Measurements from ENCODE around the gene BLOC1S1. TPM values are rescaled to one million over a fixed set of nuclear protein-coding genes. Genes with fewer than 3 reads are reported as not detected.

The BLOC1S1 gene
- total RNA-seq, 1 experiment from 2014 or later: 184 TPM

- in situ Hi-C loops (cut with HindIII; ENCODE audit: low pct_unique_long_range_greater_than_20kb, low sequenced_read_pairs): no loop called here
- no peak for DNase-seq (ENCODE audit: low read depth)
Measured at GRCh38 chr12:55692631-55693322, 23.1 kb upstream of the BLOC1S1 start.

- in situ Hi-C loops (cut with HindIII; ENCODE audit: low pct_unique_long_range_greater_than_20kb, low sequenced_read_pairs): no loop called here
- no peak for DNase-seq (ENCODE audit: low read depth)
Measured at GRCh38 chr12:55693323-55694187, 22.3 kb upstream of the BLOC1S1 start.

DNA sequence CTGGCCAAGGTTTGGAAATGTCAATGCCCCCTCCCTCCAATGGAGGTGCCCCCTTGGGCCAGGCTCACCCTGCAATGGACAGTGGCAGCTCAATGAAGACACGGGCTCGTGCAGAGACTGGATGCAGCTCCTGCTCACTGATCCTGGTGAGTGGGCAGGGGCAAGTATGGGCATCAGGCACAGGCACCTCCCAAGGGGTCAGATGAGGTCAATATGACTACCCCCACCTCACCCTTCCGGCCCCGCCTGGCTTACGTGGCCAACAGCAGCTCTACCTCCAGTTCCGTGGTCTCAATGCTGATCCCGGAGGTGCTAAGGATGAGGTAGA lies 21.7 kb upstream of the BLOC1S1 start:
- in situ Hi-C loops (cut with HindIII; ENCODE audit: low pct_unique_long_range_greater_than_20kb, low sequenced_read_pairs): no loop called here
- no peak for DNase-seq (ENCODE audit: low read depth)

DNA sequence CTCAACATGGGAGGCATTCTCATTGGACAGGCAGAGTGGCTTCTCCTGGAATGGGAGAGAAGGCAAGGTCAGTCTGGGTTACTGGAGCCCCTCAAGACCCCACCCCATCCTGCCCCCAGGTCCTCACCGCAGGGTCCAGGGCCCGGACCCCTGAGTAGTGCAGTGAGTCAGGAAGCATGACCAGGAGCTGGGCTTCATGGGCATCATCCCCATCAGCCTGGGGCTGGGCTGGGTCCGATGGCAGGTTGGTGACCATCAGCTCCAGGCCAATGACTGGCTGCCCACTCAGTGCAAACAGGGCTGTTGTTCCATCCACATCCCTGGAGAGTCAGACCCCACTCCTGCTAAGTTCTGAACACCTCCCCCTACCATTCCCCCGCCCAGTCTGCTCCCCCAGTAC lies 21.2 kb upstream of the BLOC1S1 start:
- in situ Hi-C loops (cut with HindIII; ENCODE audit: low pct_unique_long_range_greater_than_20kb, low sequenced_read_pairs): no loop called here
- DNase-seq (ENCODE audit: low read depth): no peak

GRCh38 chr12:55695349-55695748 lies 20.5 kb upstream of the BLOC1S1 start:
- no peak for DNase-seq (ENCODE audit: low read depth)
- in situ Hi-C loops (cut with HindIII; ENCODE audit: low pct_unique_long_range_greater_than_20kb, low sequenced_read_pairs): no loop called here

DNA sequence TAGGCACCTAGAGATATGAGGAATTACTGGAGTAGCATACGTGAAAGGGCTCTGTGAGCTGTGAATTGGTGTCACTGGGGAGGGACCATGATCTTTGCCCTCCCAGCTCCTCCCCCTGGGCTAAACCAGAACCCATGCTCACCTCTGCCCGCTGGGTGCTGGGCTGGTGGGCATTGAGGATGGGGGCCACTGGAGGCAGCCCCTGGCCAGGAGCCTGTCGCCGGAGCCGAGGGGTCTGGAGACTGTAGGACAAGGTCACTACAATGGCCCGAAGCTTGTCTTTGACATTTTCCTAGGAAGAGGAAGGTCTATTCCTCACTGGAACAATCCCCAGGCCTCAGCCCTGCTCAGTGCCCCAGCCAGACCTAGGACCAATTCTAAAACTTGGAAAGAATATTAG lies 19.7 kb upstream of the BLOC1S1 start:
- no peak for DNase-seq (ENCODE audit: low read depth)
- in situ Hi-C loops (cut with HindIII; ENCODE audit: low pct_unique_long_range_greater_than_20kb, low sequenced_read_pairs): no loop called here

- in situ Hi-C loops (cut with HindIII; ENCODE audit: low pct_unique_long_range_greater_than_20kb, low sequenced_read_pairs): no loop called here
- DNase-seq (ENCODE audit: low read depth): no peak
Measured at GRCh38 chr12:55696796-55697462, 18.9 kb upstream of the BLOC1S1 start.

GRCh38 chr12:55697686-55698085 lies 18.2 kb upstream of the BLOC1S1 start:
- in situ Hi-C loops (cut with HindIII; ENCODE audit: low pct_unique_long_range_greater_than_20kb, low sequenced_read_pairs): no loop called here

GRCh38 chr12:55698241-55698955 lies 17.4 kb upstream of the BLOC1S1 start:
- in situ Hi-C loops (cut with HindIII; ENCODE audit: low pct_unique_long_range_greater_than_20kb, low sequenced_read_pairs): no loop called here
- DNase-seq (ENCODE audit: low read depth): no peak

More at GRCh38 chr12:55697686-55698085, 18.2 kb upstream of the BLOC1S1 start:
- DNase-seq (ENCODE audit: low read depth): no peak

GRCh38 chr12:55698965-55699364 lies 16.9 kb upstream of the BLOC1S1 start:
- DNase-seq (ENCODE audit: low read depth): no peak
- in situ Hi-C loops (cut with HindIII; ENCODE audit: low pct_unique_long_range_greater_than_20kb, low sequenced_read_pairs): no loop called here

DNA sequence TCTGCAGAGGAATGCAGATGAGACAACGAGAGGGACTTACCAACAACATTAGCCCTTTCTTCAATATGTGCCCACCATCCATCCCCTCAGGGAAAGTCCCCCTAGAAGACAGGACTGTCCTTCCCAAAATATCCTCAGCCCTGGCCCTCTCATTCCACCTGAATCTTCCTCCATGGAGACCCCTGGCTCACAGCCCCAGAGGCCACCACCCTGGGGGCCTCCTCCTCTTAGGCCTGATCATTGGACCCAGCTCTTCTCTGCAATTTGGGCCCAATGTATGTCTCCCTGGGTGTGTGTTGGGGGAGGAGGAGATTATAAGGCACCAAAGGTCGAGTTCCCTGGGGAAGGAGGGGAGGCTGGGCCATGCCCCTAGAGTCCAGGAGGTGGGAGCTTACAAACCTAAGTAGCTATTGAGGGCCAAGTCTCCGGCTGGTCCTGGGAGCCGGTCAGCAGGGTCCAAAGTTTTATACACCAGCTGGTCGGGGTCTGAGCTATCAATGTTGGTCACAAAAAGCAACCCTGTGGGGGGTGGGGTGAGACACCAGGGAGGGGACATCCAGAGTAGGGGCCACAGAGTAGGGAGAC lies 16.3 kb upstream of the BLOC1S1 start:
- DNase-seq (ENCODE audit: low read depth): no peak
- in situ Hi-C loops (cut with HindIII; ENCODE audit: low pct_unique_long_range_greater_than_20kb, low sequenced_read_pairs): no loop called here

- DNase-seq (ENCODE audit: low read depth): no peak
- in situ Hi-C loops (cut with HindIII; ENCODE audit: low pct_unique_long_range_greater_than_20kb, low sequenced_read_pairs): no loop called here
Measured at GRCh38 chr12:55700255-55701018, 15.4 kb upstream of the BLOC1S1 start.

DNA sequence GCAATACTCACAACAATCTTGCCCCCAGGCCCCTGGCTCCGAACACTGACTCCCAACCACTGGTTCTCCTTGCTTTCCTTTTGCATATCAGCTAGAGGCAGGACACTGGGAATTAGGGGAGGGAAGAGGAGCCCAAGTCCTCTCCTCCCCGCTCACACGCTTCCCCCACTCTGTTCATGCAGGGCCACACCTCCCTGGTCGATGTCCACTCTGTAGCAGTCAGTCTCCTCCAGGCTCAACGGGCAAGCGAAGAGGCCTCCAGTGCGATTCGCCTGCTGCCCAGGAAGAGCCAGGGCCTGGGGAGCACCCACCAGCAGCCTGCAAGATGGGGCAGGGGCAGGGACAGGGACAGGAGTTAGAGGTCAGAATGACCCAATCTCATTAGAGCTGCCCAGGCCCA lies 13.0 kb upstream of the BLOC1S1 start:
- DNase-seq (ENCODE audit: low read depth): no peak
- in situ Hi-C loops (cut with HindIII; ENCODE audit: low pct_unique_long_range_greater_than_20kb, low sequenced_read_pairs): no loop called here

GRCh38 chr12:55703288-55703687 lies 12.6 kb upstream of the BLOC1S1 start:
- in situ Hi-C loops (cut with HindIII; ENCODE audit: low pct_unique_long_range_greater_than_20kb, low sequenced_read_pairs): no loop called here
- no peak for DNase-seq (ENCODE audit: low read depth)

DNA sequence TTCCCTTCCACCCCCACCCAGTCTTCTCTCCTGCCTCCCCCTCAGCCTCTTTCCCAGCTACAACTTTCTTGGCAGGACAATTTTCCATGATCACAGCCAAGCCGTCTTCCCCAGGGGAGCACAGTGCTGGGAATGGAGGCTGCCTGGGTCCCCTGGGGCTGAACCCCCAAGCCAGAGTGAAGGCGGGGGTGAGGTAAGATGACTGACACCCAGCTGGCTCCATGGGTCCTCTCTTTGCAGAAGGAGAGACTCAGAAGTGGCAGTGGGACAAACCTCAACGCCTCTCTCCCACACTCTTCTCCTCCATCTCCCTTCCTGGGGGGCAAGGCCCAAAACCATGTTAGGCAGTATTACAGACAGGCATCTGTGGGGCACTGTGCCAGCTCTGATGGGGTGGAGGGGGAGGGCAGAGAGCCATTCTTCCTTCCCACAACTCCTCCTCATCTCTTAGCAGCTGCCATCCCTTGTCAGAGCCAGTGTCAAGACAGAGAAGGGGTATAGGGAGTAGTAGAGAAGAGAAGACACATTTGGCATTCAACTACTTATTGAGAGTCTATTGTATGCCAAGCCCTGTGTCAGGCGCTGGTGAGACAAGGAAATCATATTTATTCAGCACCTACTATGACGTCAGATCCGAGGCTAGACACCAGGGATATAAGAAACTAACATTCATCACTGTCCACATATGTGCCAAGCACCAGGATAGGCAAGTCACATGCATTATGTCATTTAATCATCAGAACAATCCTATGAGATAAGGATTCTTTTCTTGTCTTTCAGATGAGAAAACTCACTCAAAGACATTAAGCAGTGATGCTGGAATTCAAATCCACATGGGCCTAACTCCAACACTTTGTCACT lies 11.7 kb upstream of the BLOC1S1 start:
- in situ Hi-C loops (cut with HindIII; ENCODE audit: low pct_unique_long_range_greater_than_20kb, low sequenced_read_pairs): no loop called here

GRCh38 chr12:55704824-55705718 lies 10.8 kb upstream of the BLOC1S1 start:
- DNase-seq (ENCODE audit: low read depth): no peak
- in situ Hi-C loops (cut with HindIII; ENCODE audit: low pct_unique_long_range_greater_than_20kb, low sequenced_read_pairs): no loop called here

More for the DNA sequence above, 11.7 kb upstream of the BLOC1S1 start:
- no peak for DNase-seq (ENCODE audit: low read depth)
